Hippocampal formation (tissue), 2 donors: ENCODE results near the gene USP35.

ENCODE experiments used
- DNase-seq, 2 donors: peaks; one replicate each; lab custom pipeline; 2025; lab: John Stamatoyannopoulos, UW

Gene USP35

DNA sequence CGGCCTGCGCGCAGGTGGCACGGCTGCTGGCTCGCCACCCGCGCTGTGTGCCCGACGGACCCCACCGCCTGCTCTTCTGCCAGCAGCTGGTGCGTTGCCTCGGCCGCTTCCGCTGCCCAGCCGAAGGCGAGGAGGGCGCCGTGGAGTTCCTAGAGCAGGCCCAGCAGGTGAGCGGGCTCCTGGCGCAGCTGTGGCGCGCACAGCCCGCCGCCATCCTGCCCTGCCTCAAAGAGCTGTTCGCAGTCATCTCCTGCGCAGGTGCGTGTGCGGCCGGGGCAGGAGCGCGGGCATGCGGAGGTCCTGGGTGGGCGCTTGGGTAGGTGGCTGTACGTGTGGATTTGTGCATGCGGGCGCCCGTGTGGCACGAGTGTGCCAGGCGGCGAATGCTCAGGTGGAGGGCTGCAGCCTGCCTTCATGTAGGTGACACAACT, 8.0 kb downstream of the USP35 start:
- no peak for DNase-seq

DNA sequence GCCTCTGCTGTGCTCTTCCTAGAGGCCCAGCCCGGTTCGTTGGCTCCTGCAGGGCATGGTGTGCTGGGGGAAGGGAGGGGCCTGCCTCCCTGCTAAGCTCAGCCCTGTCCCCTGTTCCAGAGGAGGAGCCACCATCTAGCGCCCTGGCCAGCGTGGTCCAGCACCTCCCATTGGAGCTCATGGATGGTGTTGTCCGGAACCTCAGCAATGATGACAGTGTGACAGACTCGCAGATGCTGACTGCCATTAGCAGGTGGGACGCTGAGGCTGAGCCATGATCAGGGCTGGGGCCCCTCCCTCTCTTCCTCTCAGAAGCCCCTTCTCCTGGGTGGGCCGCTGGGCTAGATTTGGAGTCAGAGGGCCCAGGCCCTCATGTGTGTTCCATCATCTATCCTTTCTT, 9.1 kb downstream of the USP35 start:
- DNase-seq: no peak

DNA sequence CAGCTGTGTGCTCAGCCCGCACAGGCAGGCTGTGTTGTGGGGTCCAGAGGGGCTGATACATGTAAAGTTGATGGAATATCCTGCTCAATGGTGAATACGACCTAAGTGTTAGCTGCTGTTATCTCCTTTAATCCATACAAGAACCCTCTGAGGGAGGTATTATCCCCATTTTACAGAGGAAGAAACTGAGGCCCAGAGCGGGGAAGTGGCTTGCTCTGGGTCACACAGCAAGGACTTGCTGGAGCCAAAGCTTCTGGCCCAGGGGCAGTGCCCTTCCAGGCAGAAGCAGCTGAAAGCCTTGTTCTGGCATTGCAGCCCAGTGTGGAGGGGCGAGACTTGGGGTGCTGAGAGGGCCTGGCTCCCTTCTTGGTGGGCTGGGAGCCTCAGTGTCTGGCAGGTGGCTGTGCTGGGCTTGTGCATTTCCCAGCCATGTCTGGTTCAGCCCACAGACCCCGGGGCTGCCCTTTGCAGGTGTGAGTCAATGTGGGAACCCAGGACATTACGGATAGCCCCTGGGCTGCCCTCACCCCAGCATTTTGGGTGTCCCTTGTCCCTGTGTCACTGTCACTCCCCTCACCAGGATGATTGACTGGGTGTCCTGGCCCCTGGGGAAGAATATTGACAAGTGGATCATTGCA, 10.4 kb downstream of the USP35 start:
- no peak for DNase-seq

DNA sequence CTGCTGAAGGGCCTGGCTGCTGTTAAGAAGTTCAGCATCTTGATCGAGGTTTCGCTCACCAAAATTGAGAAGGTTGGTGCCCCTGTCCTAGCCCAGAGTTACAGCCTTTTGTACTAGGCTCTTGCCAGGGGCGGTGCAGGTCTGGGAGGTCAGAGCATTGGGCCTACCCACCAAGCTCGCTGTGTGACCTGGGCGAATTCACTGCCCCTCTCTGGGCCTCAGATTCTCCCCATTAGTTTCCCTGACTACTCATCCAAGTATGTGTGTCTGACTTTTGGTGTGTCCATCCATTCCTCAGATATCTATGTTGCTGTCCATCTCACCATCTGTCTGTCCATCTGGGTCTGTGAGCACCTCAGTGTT, 10.9 kb downstream of the USP35 start:
- no peak for DNase-seq

DNA sequence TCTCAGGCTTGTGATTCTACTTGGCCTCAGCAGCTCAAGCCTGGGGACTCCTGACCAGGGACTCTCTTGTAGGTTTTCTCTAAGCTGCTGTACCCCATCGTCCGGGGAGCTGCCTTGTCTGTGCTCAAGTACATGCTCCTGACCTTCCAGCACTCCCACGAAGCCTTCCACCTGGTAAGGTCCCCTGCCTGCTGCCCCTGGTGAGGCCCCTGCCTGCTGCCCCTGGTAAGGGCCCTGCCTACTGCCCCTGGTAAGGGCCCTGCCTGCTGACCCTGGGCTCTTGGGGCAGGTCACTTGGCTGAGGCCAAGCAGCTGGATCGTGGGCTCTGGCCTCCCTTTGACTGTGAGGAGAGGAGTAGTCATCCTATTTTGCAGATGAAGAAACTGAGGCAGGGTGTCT, 11.3 kb downstream of the USP35 start:
- no peak for DNase-seq

DNA sequence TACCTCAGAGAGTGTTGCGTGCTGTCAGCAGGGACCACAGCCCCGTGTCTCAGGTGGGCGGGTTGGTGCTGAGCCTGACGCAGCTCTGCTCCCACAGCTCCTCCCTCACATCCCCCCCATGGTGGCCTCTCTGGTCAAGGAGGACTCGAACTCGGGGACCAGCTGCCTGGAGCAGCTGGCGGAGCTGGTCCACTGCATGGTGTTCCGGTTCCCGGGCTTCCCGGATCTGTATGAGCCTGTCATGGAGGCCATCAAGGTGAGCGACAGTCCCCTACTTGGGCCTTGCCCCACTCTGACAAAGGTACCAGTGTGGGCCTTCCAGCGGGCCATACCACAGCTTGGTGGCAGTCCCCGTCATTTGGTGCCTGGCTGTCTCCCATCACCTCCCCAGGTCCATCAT, 11.8 kb downstream of the USP35 start:
- DNase-seq: no peak

DNA sequence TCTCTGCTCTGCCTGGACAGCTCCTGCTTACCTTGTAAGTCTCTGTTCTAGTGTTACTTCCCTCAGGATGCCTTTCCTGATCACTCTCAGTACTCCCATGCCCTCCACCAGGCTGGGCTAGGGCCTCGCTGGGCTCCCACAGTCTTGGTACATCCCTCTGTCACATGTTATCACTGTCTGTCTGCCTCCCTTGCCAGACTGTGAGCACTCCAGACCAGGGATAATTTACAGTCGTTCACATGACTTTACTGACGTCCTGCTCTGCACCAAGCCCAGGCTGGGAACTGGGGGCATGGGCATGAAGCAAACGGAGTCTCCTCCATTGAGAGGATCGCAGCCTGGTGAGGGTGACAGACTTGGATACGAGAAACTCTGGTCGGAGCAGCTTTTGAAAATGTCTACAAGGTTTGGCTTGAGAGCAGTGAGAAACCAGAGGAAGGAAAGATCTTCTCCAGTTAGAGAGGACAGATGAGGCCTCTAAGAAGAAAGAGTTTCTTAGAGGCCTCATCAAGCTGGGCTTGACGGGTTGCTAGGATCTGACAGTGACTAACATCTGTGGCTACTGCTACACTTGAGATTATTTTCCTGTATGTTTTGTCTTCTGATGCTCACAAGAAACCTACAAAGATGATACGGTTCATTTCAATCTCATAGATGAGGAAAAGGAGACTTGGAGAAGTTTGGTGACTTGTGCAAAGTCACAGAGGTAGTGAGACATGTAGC, 12.5 kb downstream of the USP35 start:
- no peak for DNase-seq

DNA sequence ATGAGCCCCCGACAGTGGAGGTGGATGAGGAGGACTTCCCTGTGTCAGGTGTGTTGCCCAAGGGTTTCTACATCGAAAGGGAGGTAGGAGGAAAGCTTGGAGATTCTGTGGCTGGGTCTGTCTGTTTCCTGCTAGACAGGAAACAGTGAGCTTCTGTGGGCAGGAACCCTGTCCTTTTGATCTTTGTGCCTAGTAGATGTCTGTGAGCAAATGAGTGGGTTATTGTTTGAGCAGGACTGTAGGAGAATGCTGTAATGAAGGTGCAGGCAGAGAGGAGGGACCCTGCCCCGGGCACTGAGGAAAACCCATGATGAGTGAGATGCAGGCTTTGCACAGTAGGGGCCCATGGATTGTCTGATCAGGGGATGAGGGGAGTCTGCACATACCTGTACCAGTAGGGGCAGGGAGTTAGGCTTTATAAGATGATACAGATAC, 14.0 kb downstream of the USP35 start:
- no peak for DNase-seq

DNA sequence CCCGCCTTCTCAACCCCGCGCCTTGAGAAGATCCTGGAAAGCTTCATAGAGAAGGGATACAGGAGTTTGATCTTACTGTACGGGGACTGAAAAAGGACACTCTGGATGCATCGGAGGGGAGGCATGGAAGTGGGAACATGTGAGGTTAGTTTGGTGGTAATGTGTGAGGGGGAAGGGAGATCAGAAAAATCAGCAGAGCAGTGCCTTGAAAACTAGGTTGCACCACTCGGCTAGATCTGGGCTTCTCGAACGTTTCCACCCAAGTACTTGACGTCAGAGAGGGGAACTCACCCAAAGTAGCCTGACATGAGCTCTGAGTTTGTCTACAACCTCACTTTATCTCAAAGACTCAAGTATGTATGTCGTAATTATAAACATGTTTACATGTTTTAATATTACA, 14.5 kb downstream of the USP35 start:
- DNase-seq: no peak

DNA sequence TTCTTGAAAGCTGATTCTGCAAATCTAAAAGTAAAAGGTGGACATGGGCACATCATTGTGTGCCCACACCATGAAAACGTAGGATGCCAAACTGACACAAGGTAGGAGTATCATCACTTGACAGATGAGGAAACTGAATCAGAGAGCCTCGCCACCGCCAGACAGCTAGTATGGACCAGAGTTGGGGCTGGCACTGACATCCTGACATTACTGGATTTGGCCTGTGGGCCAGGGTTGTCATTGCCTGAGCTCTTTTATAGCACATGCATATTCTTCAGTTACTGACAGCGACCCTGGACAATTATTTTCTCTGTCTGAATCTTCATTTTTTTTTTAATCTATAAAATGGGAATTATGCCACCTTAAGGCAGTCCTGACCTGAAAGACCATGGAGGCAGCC, 16.5 kb downstream of the USP35 start:
- DNase-seq: no peak

DNA sequence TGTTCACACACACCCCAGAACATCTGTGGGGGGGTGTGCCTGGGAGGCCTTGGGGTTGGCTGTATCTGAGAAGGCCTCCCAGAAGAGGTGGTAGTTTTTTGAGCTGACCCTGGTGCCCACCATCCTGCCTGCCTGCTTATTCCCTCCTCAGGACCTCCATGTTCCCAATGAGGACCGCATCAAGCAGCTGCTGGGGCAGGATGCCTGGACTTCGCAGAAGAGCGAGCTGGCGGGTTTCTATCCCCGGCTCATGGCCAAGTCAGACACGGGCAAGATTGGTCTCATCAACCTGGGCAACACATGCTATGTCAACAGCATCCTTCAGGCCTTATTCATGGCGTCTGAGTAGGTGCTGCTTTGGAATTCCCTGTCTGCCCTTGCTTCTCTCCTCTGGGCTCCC, 17.0 kb downstream of the USP35 start:
- no peak for DNase-seq

DNA sequence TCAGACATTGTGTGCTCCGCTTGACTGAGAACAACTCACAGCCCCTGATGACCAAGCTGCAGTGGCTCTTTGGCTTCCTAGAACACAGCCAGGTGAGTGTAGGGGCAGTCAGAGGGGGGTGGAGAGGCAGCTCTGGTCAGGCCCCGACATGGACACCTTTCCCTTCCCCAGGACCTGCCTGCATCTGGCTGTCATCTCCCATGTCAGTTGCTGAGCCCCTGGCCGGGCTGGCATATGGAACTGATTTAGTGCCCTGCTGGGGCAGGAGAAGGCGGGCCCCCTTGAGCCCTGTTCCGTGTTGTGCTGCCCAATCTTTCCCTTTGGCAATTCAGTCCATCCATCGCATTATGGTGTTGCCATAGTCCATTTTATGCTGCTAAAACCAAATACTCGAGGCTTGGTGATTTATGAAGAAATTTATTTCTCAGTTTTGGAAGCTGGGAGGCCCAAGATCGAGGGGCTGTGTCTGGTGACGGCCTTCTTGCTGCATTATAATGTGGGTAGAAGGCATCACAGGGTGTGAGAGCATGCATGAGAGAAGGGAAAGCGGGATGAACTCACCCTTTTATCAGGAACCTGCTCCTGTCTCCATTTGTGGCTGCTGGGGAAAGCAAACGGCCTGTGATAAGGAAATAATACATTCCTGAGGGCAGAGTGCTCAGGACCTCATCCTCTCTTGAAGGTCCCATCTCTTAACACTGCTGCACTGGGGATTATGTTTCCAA, 19.0 kb downstream of the USP35 start:
- DNase-seq: no peak

DNA sequence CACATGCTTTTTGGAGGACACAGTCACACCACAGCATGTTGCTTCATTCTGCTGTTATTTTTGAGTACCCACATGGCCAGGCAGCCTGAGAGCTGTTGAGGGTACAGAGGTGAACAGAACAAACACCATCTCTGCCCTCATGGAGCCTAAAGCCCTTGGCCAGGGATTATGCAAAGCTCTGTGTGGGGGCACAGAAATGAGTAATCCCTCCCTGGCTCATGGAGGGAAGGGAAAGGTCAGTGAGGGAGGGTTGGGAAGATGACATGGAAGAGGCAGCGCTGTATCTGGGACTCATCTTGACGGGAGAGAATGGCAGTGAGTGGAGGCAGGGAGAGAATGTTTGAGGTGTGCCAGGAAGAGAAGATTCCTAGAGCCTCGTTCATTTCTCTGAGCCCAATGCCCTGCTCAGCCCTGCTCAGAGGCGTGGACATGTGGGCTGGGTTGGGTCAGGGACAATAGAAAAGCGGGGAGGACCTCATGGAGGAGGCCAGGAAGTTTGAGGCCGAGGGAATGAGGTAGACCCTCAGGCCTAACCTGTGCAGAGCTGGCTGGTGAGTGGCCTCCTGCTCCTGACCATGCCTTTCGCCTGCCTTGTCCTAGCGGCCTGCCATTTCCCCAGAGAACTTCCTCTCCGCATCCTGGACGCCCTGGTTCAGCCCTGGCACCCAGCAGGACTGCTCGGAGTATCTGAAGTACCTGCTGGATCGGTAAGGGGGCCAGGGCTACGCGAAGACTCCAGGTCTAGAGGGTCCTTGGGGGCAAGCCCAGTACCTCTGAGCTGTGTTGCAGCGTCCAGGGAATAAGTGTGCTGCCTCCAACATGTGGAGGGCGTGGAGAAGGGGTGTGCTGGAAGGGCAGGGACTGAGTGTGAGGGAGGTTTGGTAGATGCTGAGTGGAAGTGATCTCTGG, 19.8 kb downstream of the USP35 start:
- DNase-seq: no peak

DNA sequence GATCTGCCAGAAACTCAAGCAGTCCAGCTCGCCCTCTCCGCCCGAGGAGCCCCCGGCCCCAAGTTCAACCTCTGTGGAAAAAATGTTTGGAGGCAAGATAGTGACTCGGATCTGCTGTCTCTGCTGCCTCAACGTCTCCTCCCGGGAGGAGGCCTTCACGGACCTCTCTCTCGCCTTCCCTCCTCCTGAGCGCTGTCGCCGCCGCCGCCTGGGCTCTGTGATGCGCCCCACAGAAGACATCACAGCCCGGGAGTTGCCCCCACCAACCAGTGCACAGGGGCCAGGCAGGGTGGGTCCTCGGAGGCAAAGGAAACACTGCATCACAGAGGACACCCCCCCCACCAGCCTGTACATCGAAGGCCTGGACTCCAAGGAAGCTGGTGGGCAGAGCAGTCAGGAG, 20.8 kb downstream of the USP35 start:
- no peak for DNase-seq

DNA sequence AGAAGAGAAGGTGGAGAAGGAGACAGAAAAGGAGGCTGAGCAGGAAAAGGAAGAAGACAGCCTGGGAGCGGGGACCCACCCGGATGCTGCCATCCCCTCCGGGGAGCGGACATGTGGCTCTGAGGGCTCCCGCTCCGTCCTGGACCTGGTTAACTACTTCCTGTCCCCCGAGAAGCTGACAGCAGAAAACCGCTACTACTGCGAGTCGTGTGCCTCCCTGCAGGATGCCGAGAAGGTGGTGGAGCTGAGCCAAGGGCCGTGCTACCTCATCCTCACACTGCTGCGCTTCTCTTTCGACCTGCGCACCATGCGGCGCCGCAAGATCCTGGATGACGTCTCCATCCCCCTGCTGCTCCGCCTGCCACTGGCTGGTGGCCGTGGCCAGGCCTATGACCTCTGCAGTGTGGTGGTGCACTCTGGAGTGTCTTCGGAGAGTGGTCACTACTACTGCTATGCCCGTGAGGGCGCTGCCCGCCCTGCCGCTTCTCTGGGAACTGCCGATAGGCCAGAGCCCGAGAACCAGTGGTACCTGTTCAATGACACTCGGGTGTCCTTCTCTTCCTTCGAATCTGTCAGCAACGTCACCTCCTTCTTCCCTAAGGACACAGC, 21.4 kb downstream of the USP35 start:
- DNase-seq: no peak

DNA sequence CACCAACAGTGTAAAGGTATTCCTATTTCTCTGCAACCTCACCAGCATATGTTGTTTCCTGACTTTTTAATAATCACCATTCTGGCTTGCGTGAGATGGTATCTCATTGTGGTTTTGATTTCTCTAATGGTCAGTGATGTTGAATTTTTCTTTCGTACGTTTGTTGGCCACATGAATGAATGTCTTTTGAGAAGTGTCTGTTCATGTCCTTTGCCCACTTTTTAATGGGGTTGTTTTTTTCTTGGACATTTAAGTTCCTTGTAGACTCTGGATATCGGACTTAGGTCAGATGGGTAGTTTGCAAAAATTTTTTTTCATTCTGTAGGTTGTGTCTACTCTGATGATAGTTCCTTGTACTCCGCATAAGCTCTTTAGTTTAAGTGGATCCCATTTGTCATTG, 22.8 kb downstream of the USP35 start:
- no peak for DNase-seq

DNA sequence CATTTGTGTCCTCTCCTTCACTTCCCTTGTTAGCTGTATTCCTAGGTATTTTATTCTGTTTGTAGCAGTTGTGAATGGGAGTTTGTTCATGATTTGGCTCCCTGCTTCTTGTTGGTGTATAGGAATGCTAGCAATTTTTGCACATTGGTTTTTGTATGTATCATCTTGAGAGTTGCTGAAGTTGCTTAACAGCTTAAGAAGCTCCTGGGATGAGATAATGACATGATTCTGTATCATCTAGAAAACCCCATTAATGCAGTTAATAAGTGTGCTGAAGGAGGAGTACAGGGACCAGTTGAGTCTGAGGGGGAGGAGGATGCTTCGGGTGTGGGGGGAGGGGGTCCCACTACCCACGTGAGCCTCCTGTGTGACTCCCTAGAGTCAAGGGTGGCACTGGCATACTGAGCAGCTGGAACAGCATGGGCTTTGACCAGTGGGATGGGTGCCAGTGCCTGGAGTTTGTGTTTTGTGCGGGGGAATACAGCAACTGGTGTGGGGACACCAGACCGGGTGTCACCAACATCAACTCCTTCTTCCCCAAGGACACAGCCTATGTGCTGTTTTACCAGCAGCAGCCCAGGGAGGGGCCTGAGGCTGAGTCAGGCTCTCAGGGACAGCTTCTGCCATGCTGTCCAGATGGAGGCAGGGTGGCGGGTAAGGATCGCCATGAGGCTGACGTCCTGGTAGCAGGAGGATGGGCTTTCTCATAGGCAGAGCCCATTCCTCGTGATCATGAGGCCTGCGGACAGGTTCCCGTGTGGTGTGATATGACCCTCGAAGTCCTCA, 24.1 kb downstream of the USP35 start:
- DNase-seq: peak in 1 of 2 donors; percentile 22

DNA sequence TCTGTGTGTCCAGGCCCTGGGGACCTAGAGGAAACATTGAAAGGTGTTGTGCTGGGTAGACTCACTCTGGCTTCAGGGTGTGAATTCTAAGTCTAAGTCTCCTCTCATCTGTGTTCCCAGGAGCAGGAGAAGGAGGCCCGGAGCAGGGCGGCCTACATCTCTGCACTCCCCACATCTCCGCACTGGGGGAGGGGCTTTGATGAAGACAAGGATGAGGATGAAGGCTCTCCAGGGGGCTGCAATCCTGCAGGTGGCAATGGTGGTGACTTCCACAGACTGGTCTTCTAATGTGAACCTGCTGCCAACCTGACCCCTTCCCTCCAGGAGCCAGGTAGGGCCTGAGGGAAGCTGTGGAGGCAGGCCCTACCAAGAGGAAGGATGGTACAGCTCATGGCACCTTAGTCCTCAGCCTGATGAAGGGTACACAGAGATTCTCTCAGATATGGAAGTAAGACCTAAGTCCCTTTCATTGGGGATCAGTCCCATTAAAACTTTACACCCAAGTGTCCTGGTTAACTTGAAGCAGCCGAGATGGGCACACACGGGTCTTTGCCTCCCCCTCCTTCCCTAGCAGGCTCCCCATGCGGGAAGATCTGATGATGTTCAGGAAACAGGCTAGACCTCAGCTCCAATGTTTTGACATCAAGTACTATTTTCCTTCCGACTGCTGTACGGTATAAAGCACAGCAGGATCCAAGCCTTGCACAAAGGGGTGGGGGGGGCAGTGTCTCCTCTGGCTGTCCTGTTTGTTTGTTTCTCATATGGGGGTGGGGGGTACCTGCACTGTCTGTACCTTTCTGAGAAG, 25.0 kb downstream of the USP35 start:
- no peak for DNase-seq

DNA sequence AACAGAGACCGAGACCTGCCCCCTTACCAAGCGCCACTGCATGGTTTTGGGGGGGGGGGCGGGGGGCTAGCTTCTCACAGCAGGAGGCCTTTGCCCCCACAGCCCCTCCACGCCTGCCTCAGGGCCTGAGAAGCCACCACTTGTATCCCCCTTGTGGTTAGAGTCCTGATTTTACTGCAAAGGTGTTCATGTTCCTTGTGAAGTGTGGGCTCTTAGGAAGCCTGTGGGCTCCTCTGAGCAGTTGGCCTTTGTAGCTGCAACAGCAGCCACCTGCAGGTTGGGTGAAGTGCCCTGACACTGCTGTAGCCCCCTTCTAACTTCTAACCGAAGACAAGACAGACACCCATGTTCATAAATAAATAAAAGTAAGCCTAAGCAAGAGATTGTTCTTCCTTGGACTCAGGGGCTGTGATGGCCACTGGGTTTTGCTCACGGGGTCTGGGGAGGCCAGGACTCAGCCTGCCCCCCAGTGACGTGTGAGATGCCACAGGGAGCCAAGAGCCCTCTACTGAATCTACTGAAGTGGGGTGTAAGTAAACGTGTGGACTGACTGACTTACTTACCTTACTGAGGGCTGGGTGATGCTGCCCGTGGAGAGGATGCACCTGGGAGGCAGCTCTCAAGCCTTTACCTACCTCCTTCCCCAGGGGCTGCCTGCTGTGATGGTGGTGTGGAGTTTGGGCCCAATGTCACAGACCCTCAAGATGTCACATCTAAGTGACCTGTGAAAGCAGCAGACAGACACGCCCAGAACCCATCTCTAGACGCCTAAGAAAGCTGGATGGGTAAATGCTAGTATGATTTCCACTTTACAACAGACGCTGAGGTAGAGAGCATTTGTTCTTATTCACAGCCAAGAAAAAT, 25.8 kb downstream of the USP35 start:
- DNase-seq: peak in 1 of 2 donors; percentile 14
